ENCODE measurements around the gene SEMA4B.

DNA sequence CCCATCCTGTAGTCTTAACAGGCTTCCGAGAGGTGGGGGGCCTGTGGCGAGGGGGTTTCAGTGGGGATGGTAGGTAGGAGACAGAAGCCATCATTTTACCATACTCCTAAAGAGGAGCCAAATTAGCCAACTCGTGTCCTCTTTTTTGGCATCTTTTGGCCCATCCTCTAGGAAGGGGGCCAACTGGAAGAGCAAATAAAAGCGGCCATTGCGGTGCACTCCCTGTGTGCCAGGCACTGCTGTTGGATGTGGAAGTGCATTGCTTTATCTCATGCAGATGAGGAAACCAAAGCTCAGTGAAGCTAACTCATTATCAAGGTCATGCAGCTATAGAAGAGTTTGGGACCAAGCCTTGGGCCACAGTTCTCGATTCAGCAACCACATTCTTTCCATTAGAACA is 6.1 kb downstream of the SEMA4B start:
- TF ChIP-seq, protein P1, sequence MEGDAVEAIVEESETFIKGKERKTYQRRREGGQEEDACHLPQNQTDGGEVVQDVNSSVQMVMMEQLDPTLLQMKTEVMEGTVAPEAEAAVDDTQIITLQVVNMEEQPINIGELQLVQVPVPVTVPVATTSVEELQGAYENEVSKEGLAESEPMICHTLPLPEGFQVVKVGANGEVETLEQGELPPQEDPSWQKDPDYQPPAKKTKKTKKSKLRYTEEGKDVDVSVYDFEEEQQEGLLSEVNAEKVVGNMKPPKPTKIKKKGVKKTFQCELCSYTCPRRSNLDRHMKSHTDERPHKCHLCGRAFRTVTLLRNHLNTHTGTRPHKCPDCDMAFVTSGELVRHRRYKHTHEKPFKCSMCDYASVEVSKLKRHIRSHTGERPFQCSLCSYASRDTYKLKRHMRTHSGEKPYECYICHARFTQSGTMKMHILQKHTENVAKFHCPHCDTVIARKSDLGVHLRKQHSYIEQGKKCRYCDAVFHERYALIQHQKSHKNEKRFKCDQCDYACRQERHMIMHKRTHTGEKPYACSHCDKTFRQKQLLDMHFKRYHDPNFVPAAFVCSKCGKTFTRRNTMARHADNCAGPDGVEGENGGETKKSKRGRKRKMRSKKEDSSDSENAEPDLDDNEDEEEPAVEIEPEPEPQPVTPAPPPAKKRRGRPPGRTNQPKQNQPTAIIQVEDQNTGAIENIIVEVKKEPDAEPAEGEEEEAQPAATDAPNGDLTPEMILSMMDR (IDR thresholded peaks at IDR 0.05), result no peak
- TF ChIP-seq POLR2AphosphoS5 (IDR thresholded peaks at IDR 0.05), result no peak

Data from transverse colon (tissue), 4 donors.